ENCODE results near the gene SSC4D.
"Not testable (repeated sequence)": the region's sequence is repeated elsewhere in the genome, so short reads cannot be mapped to it uniquely, and the experiment has no call there.

The SSC4D gene

DNA sequence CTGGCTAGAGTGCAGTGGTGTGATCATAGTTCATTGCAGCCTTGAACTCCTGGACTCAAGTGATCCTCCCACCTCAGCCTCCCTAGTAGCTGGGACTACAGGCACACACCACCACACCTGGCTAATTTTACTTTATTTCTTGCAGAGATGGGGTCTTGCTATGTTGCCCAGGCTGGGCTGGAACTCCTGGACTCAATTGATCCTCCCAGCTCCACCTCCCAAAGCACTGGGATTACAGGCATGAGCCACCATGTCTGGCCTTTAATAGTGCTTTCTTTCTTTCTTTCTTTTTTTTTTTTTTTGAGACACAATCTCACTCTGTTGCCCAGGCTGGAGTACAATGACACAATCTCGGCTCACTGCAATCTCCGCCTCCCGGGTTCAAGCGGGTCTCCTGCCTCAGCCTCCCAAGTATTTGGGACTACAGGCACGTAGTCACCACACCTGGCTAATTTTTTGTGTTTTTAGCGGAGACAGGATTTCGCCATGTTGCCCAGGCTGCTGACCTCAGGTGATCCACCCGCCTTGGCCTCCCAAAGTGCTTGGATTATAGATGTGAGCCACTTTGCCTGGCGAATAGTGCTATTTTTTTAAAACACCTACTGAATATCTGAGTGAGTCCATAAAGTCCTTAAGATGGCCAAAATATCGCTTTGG is 8.3 kb upstream of the SSC4D start:
- not testable (repeated sequence) for DNase-seq

DNA sequence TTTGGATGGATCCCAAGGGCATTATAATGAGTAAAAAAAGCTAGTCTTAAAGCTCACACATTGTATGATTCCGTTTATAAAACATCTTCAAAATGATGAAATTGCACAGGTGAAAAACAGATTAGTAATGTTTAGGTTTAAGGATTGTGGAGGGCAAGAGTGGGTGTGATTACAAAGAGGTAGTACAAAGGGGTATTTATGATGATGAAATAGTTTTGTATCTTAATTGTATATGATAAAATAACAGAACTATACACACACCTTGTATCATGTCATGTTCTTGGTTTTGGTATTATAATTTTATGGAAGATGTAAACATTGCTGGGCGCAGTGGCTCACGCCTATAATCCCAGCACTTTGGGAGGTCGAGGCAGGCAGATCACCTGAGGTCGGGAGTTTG is 2.8 kb upstream of the SSC4D start:
- no peak for DNase-seq

DNA sequence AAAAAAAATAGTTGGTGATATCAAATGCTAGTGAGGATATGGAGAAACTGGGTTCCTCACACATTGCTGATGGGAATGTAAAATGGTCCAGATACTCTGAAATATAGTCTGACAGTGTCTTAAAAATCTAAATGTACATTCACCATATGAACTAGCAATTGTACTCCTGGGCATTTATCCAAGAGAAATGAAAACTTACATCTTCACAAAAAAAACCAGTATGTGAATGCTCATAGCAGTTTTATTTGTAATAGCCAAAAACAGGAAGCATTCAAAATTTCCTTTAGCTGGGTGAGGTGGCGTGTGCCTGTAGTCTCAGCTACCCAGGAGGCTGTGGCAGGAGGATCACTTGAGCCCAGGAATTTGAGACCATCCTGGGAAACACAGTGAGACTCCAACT is 2.1 kb upstream of the SSC4D start:
- DNase-seq, result no peak

DNA sequence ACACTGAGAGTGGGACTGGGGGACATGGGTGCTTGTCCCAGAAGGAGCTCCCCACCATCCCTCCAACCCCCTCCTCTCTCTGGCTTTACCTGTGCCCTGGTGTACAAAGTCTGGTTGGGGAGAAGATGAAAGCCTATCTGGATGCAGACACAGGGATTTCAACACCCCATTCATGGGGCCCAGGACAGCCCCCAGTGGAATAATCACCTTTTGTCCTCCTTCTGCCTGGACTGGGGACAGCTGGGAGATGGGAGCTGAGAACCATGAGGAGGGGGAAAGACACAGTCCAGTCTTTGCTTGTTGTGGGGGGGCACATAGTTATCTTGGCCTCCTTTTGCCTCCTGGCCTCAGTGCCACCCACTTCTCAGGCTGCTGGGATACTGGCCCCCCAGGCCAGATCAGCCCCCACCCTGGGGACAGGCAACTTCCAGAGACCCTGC is 1.4 kb downstream of the SSC4D start:
- no peak for DNase-seq

DNA sequence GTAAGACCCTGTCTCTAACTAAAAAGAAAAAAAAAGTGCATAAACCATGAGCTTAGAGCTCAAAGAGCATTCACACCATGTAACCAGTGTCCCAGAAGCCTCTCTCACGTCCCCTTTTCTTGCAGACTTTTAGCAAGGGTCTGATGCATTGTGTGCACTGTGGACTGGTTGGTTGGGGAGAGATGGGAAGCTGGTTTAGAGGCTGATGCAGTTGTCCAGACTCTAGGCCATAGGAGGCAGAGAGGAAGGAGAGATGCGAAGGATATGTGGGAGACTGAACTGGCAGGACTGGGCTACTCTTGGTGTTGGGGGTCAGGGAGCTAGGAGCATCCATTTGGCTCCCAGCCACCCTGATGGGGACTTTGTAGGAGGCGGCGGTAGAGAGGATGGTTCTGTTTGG is 1.8 kb downstream of the SSC4D start:
- no peak for DNase-seq

DNA sequence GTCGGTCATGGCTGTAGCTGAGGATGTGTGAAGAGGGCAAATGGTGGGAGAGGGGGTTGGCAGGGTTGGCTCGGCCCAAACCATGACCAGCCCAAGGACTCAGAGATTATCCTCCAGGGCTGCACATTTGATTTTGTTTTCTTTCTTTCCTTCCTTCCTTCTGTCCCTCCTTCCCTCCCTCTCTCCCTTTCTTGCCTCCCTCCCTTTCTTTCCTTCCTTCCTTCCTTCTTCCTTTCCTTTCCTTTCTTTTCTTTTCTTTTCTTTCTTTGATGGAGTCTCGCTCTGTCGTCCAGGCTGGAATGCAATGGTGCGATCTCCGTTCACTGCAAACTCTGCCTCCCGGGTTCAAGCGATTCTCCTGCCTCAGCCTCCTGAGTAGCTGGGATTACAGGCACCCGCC is 3.8 kb downstream of the SSC4D start:
- DNase-seq, result no peak

DNA sequence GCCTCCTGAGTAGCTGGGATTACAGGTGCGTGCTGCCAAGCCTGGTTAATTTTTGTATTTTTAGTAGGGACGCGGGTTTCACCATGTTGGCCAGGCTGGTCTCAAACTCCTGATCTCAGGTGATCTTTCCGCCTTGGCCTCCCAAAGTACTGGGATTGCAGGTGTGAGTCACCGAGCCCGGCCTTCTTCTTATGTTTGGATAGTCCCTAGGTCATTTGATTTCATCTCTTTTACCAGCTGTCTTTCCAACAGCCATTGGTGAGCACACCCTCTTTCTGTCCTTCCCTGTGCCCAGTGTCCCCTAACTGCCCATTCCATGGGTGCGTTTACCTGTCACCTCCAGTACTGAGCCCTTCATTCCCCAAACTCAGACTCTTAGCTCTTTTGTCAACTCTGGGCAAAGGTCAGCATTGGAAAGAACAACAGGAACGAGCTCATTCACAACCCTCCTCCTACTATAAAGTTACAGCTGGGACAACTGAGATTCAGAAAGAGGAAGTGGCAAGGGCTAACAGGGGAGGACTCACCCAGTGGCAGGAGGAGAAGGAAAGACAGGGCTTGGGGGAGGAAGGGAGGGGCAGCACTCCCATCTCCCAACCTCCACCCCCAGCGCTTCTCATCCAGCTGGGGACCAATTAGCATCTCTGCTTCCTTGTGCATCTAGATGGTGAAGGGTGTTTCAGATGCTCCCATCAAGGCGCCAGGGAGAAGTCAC is 5.6 kb downstream of the SSC4D start:
- DNase-seq, result no peak

DNA sequence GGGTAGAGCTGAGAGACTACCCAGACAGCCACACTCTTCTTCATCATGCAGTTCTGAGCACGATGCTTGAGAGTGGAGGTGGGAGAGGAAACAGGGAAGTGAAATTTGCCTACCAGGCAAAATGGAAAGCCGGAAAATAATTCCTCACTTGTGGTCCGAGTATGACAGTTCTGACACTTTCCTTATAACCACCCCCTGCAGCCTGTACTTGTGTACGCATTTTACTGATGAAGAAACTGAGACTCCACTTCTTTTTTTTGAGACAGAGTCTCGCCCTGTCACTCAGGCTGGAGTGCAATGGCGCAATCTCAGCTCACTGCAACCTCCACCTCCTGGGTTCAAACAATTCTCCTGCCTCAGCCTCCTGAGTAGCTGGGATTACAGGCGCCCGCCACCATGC is 6.4 kb downstream of the SSC4D start:
- not testable (repeated sequence) for DNase-seq

DNA sequence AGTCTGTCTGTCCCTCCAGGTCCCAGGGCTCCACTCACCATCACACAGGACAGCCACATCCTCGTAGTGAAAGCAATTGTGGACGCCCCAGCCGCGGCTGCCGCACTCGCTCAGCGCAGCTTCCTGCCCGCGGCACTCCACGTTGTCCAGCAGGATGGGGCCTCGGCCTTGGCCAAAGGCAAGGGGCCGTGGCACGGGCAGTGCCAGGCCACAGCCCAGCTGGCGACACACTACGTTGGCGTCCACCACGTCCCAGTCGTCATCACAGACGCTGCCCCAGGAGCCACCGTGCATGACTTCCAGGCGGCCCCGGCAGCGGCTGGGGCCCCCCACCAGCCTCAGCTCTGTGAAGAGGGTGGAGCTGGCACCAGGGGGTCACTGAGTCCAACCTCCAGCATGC is 9.2 kb downstream of the SSC4D start:
- no peak for DNase-seq

DNA sequence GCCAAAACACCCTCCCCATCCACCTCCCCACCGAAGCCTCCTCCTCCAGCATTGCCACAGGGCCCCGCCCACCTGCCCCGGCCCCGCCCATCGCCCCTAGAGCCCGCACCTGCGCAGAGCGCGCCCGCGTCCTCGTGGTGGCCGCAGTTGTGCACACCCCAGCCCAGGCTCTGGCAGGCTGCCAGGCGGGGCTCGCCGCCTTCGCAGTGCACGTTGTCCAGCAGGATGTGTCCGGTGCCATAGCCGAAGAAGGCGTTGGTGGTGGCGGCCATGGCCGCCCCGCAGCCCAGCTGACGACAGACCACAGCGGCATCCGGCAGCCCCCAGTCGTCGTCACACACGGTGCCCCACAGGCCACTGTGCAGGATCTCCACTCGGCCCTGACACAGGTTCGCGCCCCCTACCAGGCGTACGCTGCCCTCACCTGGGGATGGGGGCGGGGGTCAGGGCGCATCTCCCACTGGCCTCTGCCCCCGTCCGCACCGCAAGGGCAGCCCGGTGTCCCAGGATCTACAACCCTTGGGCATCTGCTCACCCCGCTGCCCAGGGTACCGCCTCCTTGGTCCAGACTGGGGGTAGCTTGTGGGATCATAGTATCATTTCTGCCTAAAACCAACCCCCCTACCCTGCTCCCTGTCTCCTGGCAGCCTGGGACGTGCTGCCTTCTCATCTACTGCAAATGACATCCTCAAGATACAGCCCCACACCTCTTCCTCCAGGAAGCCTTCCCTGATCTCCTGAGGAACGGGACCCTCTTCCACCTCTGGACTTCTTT is 11.9 kb downstream of the SSC4D start:
- no peak for DNase-seq

DNA sequence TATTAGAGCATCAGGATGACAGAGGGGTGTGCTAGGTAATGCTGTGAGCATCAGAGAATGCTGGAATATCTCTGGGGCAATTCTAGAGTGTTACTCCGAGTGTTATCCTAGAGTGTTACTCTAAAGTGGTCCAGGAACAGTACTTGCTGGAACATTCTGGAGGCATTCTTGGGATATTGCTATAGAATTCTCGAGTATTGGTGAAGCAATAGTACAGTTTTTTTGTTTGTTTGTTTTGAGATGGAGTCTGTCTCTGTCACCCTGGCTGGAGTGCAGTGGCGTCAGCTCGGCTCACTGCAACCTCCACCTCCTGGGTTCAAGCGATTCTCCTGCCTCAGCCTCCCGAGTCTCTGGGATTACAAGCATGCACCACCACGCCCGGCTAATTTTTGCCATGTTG is 12.6 kb downstream of the SSC4D start:
- no peak for DNase-seq

DNA sequence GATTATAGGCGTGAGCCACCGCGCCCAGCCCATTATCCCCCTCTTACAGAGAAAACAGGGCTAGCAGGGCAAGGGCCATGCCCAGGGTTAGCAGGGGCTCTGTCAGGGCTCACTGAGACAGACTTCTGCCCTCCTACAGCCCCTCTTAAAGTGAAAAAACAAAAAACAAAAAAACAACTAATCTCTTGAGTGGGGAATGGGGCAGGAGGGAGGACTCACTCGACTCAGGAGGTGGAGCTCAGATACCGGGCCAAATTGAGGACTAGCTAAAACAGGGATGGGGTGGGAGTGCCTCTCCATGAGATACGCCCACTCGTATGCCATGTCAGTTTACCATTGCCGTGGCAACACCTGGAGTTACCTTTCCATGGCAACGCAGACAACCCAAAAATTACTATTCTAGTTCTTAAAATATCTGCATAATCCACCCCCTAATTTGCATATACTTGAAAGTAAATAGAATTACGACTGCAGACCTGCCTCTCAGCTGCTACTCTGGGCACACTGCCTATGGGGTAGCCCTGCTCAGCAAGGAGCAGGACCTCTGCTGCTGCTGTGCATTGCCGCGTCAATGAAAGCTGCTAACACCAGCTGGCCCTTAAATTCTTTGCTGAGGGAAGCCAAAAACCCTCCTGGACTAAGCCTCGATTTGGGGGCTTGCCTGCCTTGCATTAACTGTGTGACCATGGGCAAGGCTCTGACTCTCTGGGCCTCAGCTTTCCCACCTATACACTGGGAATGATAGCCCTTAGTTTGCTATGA is 13.4 kb downstream of the SSC4D start:
- DNase-seq, result peak; percentile 62

DNA sequence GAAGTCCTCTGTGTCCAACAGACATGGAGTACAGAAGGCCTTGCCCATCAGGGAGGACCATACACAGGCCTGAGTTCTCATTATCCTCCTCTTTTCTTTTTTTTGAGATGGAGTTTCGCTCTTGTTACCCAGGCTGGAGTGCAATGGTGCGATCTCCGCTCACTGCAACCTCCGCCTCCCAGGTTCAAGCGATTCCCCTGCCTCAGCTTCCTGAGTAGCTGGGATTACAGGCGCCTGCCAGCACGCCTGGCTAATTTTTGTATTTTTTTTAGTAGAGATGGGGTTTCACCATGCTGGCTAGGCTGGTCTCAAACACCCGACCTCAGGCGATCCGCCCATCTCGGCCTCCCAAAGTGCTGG is 13.9 kb downstream of the SSC4D start:
- not testable (repeated sequence) for DNase-seq

DNA sequence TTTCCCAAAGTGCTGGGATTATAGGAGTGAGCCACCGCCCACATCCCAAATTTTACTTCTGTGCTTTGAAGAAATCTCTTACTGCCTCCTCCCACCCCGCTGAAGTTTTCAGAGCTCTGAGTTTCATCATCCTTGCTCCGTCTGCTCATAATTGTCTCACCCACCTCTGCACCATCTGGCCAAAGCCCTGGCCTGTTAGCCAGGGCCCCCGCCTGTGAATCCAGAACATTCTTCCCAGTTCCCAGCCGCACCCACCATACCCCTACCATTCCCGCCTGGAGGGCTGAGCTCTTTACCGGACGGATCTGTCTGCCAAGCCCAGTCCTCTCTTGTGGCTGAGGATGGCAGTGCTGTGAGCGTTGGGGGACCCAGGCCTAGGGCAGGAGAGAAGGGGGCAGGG is 14.5 kb downstream of the SSC4D start:
- DNase-seq, result no peak

DNA sequence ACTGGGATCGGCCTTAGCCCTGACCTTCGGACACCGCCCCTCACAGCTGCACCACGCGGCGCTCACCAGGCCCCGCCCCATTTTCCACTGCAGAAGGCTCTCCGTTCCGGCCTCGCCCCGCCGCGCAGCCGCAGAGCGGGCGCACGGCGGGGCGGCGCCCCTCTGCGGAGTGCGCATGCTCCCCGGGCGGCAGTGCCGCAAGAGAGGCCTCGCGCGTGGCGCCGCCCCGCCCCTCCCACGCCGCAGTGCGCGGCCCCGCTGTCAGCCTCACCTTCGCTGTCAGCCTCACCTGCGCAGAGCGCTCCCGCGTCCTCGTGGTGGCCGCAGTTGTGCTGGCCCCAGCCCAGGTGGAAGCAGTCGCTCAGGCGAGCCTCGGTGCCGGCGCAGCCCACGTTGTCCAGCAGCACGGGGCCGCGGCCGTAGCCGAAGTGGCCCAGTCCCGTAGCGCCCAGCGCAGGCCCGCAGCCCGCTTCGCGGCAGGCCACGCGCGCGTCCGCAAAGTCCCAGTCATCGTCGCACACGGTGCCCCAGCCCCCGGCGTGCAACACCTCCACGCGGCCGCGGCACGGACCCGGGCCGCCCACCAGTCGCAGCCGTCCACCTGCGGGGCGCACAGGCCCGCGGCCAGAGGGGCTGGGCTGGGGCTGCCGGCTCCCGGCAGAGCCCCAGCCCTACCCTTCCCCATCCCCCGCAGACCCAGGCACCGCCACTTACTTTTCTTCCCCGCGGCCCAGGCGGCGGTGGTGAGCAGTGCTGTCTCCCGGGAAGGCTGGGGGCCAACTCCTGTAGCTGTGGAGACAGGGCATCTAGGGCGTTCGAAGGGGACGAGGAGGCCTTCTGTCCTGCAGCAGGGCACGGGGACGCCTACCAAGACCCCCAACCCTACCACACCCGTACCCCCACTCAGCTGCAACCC is 16.1 kb downstream of the SSC4D start:
- DNase-seq, result peak; percentile 74

DNA sequence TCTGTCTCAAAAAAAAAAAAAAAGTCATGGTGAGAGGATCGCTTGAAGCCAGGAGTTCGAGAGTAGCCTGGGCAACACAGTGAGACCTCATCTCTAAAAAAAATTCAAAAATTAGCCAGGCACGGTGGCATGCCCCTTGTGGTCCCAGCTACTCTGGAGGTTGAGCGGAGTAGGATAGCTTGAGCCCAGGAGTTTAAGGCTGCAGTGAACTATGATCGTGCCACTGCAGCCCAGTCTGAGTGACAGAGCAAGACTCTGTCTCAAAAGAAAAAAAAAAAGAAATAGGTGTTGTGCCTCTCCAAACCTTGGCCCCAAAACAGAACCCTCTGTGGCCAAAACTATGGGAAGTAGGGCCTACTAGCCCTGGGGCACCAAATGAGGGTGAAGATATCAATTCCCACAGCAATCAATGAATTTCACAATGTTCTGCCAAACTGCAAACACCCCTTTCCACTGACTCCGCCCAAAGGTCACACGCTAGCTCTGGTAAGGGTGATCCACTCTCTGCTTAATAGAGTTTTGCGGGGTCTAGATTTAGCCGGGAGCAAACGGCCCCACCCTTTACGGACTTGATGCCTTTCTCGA is 16.9 kb downstream of the SSC4D start:
- DNase-seq, result no peak

DNA sequence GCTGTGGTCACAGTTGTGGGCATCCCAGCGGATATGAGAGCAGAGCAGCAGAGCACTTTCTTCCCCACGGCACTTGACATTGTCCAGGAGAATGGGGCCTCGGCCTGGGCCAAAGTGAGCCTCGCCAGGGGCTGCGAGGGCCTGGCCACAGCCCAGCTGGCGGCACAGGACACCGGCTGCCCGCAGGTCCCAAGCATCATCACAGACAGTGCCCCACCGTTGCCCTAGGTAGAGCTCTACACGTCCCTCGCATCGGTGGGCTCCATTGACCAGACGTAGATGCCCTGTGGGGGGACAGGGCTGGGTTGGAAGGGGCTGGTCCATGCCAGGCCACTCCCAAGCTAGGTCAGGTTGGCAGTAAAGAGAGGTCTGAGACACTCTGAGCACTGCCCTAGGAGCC is 19.4 kb downstream of the SSC4D start:
- DNase-seq, result no peak

DNA sequence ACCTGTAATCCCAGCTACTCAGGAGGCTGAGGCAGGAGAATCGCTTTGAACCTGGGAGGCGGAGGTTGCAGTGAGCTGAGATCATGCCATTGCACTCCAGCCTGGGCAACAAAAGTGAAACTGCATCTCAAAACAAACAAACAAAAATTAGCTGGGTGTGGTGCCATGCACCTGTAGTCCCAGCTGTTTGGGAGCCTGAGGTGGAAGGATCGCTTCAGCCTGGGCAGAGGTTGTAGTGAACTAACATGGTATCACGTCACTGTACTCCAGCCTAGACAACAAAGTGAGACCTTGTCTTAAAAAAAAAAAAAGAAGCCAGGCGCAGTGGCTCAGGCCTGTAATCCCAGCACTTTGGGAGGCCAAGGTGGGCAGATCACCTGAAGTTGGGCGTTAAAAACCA is 21.7 kb downstream of the SSC4D start:
- not testable (repeated sequence) for DNase-seq

DNA sequence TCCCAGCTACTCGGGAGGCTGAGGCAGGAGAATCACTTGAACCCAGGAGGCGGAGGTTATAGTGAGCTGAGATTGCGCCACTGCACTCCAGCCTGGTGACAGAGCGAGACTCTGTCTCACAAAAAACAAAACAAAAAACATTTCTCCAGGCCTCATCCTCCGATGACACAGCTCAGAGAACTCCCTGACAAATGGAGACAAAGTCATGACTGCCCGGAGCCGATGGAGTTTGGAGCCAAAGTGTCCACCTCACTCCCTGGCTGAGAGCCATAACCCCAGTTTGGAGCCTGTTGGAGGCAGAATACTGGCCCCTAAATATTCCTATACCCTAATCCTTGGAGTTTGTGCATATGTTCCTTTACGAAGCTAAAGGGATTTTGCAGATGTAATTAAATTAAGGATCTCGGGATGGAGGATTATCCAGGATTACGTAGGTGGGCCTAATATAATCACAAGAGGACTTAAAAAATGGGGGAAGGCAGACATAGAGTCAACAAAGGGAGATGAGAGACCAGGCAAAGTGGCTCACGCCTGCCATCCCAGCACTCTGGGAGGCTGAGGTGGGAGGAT is 22.7 kb downstream of the SSC4D start:
- DNase-seq, result no peak

DNA sequence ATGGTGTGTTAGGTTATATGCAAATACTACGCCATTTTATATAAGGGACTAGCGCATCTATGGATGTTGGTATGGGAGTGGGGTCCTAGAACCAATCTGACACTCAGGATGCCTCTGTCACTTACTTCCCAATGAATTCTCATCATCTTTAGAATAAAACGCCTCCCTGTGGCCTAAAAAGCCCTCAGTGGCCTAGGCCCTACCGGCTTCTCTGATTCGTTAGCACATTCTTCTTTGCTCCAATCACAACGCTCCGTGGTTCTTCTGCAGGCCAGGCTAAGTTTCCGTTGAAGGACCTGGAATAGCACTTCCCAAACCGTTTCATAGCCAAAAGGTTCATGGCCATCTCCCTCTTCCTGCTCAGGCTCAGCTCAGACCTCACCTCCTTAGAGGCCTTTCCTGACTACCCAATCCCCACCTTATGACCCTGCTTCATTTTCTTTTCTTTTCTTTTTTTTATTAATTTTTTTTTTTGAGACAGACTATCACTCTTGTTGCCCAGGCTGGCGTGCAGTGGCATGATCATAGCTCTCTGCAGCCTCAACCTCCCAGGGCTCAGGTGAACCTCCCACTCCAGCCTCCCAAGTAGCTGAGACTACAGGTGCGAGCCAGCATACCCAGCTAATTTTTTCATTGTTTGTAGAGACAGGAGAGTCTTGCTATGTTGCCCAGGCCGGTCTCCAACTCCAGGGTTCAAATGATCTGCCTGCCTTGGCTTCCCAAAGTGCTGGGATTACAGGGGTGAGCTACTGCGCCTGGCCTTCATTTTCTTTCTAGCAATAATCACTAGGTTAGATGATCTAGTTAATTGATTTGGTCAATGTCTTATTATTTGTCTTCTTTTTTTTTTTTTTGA is 26.2 kb downstream of the SSC4D start:
- DNase-seq, result no peak

DNA sequence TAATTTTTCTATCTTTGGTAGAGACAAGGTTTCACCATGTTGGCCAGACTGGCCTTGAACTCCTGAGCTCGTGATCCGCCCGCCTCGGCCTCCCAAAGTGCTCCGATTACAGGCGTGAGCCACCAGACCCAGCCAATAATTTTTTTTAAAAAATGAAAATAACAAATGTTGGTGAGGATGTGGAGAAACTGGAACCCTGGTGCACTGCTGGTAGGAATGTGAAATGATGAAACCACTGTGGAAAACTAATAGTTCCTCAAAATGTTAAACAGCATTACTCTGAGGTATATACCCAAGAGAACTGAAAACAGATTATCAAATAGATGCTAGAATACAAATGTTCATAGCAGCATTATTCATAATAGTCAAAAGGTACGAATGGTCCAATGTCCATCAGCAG is 27.7 kb downstream of the SSC4D start:
- DNase-seq, result no peak
